ENCODE data around the gene ACTR2. TPM values are rescaled to one million over a fixed set of nuclear protein-coding genes. Genes with fewer than 3 reads are reported as not detected.
"Not testable (repeated sequence)": the region's sequence is repeated elsewhere in the genome, so short reads cannot be mapped to it uniquely, and the experiment has no call there.

ACTR2 gene
- total RNA-seq, 4 donors from 2014 or later, result 56.9 to 123 (median 81.8) TPM

DNA sequence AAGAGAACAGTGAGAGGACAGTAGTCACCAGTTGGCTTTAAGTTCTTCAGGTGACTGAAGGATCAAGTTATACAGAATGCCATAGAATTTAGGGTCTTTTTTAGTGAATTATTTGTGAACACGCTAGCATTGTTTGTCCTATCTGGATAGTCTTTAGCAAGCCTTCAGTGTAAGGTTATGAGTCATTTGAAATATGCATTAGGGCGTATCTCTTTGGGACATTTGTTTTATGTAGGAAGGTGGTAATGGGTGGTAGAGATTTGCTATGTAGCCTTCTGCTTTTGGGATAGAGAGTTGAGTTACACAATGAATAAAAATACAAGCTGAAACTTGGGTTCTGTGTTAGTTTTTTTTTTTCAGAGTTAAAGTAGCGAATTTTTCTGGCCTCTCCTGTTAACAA lies 13.0 kb downstream of the ACTR2 start:
- WGBS, 2 donors (ENCODE audit: low coverage in 1 of 2), result 90 to 92% methylated on average over 3 of the region's 3 CpGs
- TF ChIP-seq POLR2A (IDR thresholded peaks at IDR 0.05) (no peak), EP300 (IDR thresholded peaks at IDR 0.05; ENCODE audit: low read depth) (no peak), POLR2AphosphoS5 (IDR thresholded peaks at IDR 0.05) (no peak)
- TF ChIP-seq, protein P1, sequence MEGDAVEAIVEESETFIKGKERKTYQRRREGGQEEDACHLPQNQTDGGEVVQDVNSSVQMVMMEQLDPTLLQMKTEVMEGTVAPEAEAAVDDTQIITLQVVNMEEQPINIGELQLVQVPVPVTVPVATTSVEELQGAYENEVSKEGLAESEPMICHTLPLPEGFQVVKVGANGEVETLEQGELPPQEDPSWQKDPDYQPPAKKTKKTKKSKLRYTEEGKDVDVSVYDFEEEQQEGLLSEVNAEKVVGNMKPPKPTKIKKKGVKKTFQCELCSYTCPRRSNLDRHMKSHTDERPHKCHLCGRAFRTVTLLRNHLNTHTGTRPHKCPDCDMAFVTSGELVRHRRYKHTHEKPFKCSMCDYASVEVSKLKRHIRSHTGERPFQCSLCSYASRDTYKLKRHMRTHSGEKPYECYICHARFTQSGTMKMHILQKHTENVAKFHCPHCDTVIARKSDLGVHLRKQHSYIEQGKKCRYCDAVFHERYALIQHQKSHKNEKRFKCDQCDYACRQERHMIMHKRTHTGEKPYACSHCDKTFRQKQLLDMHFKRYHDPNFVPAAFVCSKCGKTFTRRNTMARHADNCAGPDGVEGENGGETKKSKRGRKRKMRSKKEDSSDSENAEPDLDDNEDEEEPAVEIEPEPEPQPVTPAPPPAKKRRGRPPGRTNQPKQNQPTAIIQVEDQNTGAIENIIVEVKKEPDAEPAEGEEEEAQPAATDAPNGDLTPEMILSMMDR (IDR thresholded peaks at IDR 0.05), result no peak
- in situ Hi-C loops (cut with MboI; ENCODE audit: low pct_ligation_motif_present in 1 of 4, low pct_unique_long_range_greater_than_20kb in 1 of 4, low sequenced_read_pairs in 3 of 4), result no loop called here
- Histone ChIP-seq H3K27ac (no peak overlapping the region), H3K4me3 (no peak overlapping the region), H3K4me1 (peaks cover 0 to 19% (median 6%) of the 10 kb centered on the region in 4 donors), H3K9me3 (no peaks in the 10 kb centered on the region), H3K27me3 (no peaks in the 10 kb centered on the region), H3K36me3 (peaks cover 0 to 32% (median 11%) of the 10 kb centered on the region in 4 donors)
- intact Hi-C loops (cut with DNase I; ENCODE audit: low total_unique reads), result no loop called here
- no peak for DNase-seq

DNA sequence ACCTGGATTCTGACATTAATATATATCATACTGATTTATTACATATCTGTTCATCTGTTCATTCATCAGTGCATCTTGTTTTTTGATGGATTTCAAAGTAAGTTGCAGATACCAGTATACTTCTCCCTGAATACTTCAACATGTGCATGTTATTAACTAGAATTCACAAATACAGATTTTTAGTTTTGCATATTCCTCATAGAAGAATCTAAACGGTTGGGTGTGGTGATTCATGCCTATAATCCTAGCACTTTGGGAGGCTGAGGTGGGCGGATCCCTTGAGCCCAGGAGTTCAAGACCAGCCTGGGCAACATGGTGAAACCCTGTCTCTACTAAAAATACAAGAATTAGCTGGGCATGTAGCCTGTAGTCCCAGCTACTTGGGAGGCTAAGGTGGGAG lies 16.8 kb downstream of the ACTR2 start:
- intact Hi-C loops (cut with DNase I; ENCODE audit: low total_unique reads); H3K27me3 ChIP-seq; H3K27ac ChIP-seq; in situ Hi-C loops (cut with MboI; ENCODE audit: low pct_ligation_motif_present in 1 of 4, low pct_unique_long_range_greater_than_20kb in 1 of 4, low sequenced_read_pairs in 3 of 4); H3K4me3 ChIP-seq; H3K4me1 ChIP-seq; DNase-seq; H3K9me3 ChIP-seq: not testable (repeated sequence)
- peaks cover 0 to 32% (median 15%) of the 10 kb centered on the region in 4 donors for H3K36me3 ChIP-seq
- 69% methylated on average over 2 of the region's 2 CpGs; no CpG with 5 or more reads in 1 of the 2 donors for WGBS, 2 donors (ENCODE audit: low coverage in 1 of 2)

DNA sequence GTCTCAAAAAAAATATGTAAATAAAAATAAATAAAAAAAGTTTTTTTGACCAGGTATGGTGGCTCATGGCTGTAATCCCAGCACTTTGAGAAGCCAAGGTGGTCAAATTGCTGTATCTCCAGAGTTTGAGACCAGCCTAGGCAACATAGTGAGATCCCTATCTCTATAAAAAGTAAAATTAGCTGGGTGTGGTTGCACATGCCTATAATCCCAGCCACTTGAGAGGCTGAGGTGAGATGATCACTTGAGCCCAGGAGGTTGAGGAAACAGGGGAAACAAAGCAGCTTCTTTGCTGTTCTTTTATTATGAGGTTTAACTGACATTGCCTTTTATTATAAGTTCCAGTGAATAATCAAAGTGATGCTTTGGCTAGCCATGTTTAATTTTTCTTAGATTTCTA lies 25.0 kb downstream of the ACTR2 start:
- H3K27ac ChIP-seq, result no peak overlapping the region
- TF ChIP-seq, protein P1 (IDR thresholded peaks at IDR 0.05), result no peak
- TF ChIP-seq POLR2AphosphoS5 (IDR thresholded peaks at IDR 0.05) (no peak), EP300 (IDR thresholded peaks at IDR 0.05; ENCODE audit: low read depth) (no peak), POLR2A (IDR thresholded peaks at IDR 0.05) (no peak)
- H3K36me3 ChIP-seq, result peaks cover 0 to 43% (median 15%) of the 10 kb centered on the region in 4 donors

DNA sequence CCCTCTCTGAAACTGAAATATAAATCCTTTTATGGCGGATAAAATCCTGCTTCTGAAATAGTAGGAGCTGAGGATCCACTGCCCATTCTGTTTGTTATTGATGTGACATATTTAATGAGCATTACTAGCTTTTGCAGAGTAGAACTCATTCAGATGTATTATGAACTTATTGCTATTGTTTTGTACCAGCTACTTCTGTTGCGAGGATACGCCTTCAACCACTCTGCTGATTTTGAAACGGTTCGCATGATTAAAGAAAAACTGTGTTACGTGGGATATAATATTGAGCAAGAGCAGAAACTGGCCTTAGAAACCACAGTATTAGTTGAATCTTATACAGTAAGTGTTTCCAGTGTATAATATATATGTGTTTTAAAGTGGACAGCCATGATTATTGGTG lies 27.7 kb downstream of the ACTR2 start:
- in situ Hi-C loops (cut with MboI; ENCODE audit: low pct_ligation_motif_present in 1 of 4, low pct_unique_long_range_greater_than_20kb in 1 of 4, low sequenced_read_pairs in 3 of 4), result loop anchor here in 2 of 4 donors (25.0 kb wide), 1 partner anchor 182 kb away; the partner anchor contains the start of gene SPRED2 (in 2 of the 2)
- no peak for DNase-seq
- Histone ChIP-seq H3K9me3 (no peaks in the 10 kb centered on the region), H3K4me3 (no peak overlapping the region), H3K36me3 (peaks cover 0 to 48% (median 17%) of the 10 kb centered on the region in 4 donors), H3K4me1 (peaks cover 0 to 9% (median 0%) of the 10 kb centered on the region in 4 donors), H3K27ac (no peak overlapping the region), H3K27me3 (no peaks in the 10 kb centered on the region)
- TF ChIP-seq POLR2A (IDR thresholded peaks at IDR 0.05), result no peak
- TF ChIP-seq, protein P1 (IDR thresholded peaks at IDR 0.05), result no peak
- TF ChIP-seq POLR2AphosphoS5 (IDR thresholded peaks at IDR 0.05), result no peak
- TF ChIP-seq EP300 (IDR thresholded peaks at IDR 0.05; ENCODE audit: low read depth), result no peak
- intact Hi-C loops (cut with DNase I; ENCODE audit: low total_unique reads), result no loop called here
- WGBS, 2 donors (ENCODE audit: low coverage in 1 of 2), result 93 to 96% methylated on average over 6 of the region's 6 CpGs

More for the DNA sequence above, 25.0 kb downstream of the ACTR2 start:
- DNase-seq, result no peak
- intact Hi-C loops (cut with DNase I; ENCODE audit: low total_unique reads) (no loop called here), in situ Hi-C loops (cut with MboI; ENCODE audit: low pct_ligation_motif_present in 1 of 4, low pct_unique_long_range_greater_than_20kb in 1 of 4, low sequenced_read_pairs in 3 of 4) (loop anchor here in 2 of 4 donors (25.0 kb wide), 1 partner anchor 185 kb away; the partner anchor contains the start of gene SPRED2 (in 2 of the 2))
- Histone ChIP-seq H3K4me3 (no peak overlapping the region), H3K4me1 (peaks cover 0 to 9% (median 0%) of the 10 kb centered on the region in 4 donors), H3K9me3 (no peaks in the 10 kb centered on the region), H3K27me3 (no peaks in the 10 kb centered on the region)

DNA sequence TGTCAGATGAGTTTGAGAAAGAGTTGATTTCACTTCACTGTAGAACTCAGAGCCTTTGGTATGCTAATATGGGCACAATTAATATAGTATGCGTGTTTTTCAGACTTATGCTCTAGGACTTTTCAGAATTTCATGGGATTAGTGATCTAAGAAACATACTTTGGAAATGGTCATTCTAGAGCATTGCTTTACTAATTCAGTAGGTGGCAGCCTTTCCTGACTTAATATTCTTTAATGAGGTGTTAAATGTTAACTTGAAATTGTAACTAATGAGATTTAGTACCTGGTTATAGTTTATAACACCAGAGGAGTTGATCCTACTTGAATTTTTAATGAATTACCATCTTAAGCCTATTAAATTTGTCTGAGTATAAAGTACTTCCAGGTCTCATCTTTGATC lies 28.4 kb downstream of the ACTR2 start:
- Histone ChIP-seq H3K27ac (no peak overlapping the region), H3K4me3 (no peak overlapping the region), H3K4me1 (peaks cover 0 to 9% (median 0%) of the 10 kb centered on the region in 4 donors), H3K9me3 (no peaks in the 10 kb centered on the region), H3K36me3 (peaks cover 0 to 43% (median 17%) of the 10 kb centered on the region in 4 donors), H3K27me3 (no peaks in the 10 kb centered on the region)
- in situ Hi-C loops (cut with MboI; ENCODE audit: low pct_ligation_motif_present in 1 of 4, low pct_unique_long_range_greater_than_20kb in 1 of 4, low sequenced_read_pairs in 3 of 4) (loop anchor here in 2 of 4 donors (25.0 kb wide), 1 partner anchor 181 kb away; the partner anchor contains the start of gene SPRED2 (in 2 of the 2)), intact Hi-C loops (cut with DNase I; ENCODE audit: low total_unique reads) (no loop called here)
- TF ChIP-seq POLR2AphosphoS5 (IDR thresholded peaks at IDR 0.05) (no peak), EP300 (IDR thresholded peaks at IDR 0.05; ENCODE audit: low read depth) (no peak), POLR2A (IDR thresholded peaks at IDR 0.05) (no peak)
- TF ChIP-seq, protein P1 (IDR thresholded peaks at IDR 0.05), result no peak
- 96 to 100% methylated on average over 1 of the region's 1 CpG for WGBS, 2 donors (ENCODE audit: low coverage in 1 of 2)
- no peak for DNase-seq

DNA sequence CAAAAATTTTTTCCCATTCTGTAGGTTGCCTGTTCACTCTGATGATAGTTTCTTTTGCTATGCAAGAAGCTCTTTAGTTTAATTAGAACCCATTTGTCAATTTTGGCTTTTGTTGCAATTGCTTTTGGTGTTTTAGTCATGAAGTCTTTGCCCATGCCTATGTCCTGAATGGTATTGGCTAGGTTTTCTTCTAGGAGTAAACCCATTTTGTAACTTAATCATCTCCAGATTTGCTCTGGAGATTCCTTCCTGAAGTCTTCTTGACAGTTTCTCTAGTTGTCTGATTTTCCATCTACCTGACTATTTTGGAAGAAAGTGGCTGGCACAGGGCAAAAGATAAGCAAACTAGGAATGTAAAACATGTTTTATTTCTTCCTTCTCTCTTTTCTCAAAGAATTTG lies 30.2 kb downstream of the ACTR2 start:
- H3K4me3 ChIP-seq; H3K9me3 ChIP-seq; DNase-seq; H3K27ac ChIP-seq; intact Hi-C loops (cut with DNase I; ENCODE audit: low total_unique reads); H3K4me1 ChIP-seq; H3K27me3 ChIP-seq: not testable (repeated sequence)
- in situ Hi-C loops (cut with MboI; ENCODE audit: low pct_ligation_motif_present in 1 of 4, low pct_unique_long_range_greater_than_20kb in 1 of 4, low sequenced_read_pairs in 3 of 4), result loop anchor here in 2 of 4 donors (25.0 kb wide), 1 partner anchor 179 kb away; the partner anchor contains the start of gene SPRED2 (in 2 of the 2)
- peaks cover 0 to 46% (median 22%) of the 10 kb centered on the region in 4 donors for H3K36me3 ChIP-seq
